Coronary artery (tissue), 2 donors: ENCODE data around the gene C4B.

ENCODE experiments used
- DNase-seq: peaks from one replicate; pipeline ENCODE4 v3.0.0-alpha.2; 2017; ENCODE audit warnings: low spot score
- H3K27ac ChIP-seq, 2 donors: fragments of 200-600 bp; sonication (generic); one replicate each; pipeline ENCODE4 v1.5.1; 2016 to 2019
- H3K4me3 ChIP-seq: fragments of 200-600 bp; sonication (generic); 2 replicates; pipeline ENCODE4 v1.5.1; 2016; ENCODE audit warnings: mild to moderate bottlenecking, moderate library complexity
- CTCF ChIP-seq: fragments of 200-600 bp; sonication (generic); IDR thresholded peaks from one replicate; pipeline ENCODE4 v1.5.1; 2019; ENCODE audit warnings: antibody characterized with exemption

The C4B gene

GRCh38 chr6:32081168-32081990, 66.8 kb downstream of the C4B start:
- TF ChIP-seq CTCF: no peak
- Histone ChIP-seq H3K27ac (peak overlapping the region; percentile 40 to 94), H3K4me3 (no peak overlapping the region)
- DNase-seq: no peak

DNA sequence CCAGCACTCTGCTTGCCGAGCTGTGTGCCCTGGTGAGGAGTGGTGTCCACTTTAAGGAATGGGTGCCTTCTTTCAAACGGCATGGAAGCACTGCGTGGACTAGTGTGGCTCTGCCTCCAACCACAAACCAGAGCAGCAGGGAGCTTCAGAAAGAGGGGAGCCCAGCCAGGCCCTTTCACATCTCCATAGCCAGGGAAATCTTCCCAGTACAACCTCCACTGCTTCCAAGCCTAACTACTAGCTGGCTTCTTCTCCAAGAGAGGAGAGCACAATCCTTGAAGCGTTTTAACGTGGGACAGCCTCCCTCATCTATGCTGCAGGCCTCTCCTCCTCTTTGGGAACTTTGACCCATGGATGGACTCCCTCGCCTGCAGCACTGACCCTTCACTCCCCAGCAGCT, 67.9 kb downstream of the C4B start:
- no peak for TF ChIP-seq CTCF
- no peak for DNase-seq
- H3K4me3 ChIP-seq: no peak overlapping the region
- H3K27ac ChIP-seq: peak overlapping the region in 1 of 2 donors; percentile 94

GRCh38 chr6:32082935-32083334, 68.3 kb downstream of the C4B start:
- Histone ChIP-seq H3K27ac (peak overlapping the region in 1 of 2 donors; percentile 94), H3K4me3 (no peak overlapping the region)
- TF ChIP-seq CTCF: no peak
- peak; percentile 89 for DNase-seq

- Histone ChIP-seq H3K27ac (peak overlapping the region in 1 of 2 donors; percentile 94), H3K4me3 (no peak overlapping the region)
- DNase-seq: no peak
- no peak for TF ChIP-seq CTCF
These were observed 69.5 kb downstream of the C4B start for GRCh38 chr6:32083812-32084768.

DNA sequence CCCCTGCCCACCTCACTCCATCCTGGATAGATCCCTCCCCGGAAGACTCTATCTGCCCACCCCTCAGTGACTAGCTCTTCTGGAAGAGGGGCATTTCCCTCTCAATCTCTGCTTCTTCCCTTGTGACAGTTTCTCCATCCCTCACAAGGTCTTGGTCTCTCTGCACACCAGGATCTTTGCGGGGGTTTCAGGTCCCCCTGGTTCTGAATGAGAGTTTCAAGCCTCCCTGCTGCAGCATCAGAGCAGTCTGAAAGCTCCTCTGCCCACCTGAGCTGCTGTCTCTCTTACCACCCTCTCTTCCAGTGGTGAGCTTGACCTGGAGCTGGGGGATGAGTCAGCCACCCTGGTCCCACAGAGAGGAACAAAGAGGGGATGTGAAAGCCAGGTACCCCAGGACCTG, 70.2 kb downstream of the C4B start:
- H3K27ac ChIP-seq: peak overlapping the region in 1 of 2 donors; percentile 94
- H3K4me3 ChIP-seq: no peak overlapping the region
- no peak for TF ChIP-seq CTCF
- DNase-seq: no peak
